GM18505 (cell line): ENCODE data around the gene BCAR1.
"Not testable (repeated sequence)": the region's sequence is repeated elsewhere in the genome, so short reads cannot be mapped to it uniquely, and the experiment has no call there.

ENCODE experiments used
- ATAC-seq: cut with Tn5 transposase; IDR thresholded peaks from one replicate; pipeline ENCODE4 v1.9.1; 2021; ENCODE audit not compliant: unreplicated experiment
- POLR2A ChIP-seq: IDR thresholded peaks from 4 replicates; pipeline ENCODE4 v1.6.1; 2011; ENCODE audit warnings: borderline replicate concordance; ENCODE audit not compliant: insufficient read depth, insufficient read length; ENCODE audit errors: extremely low read depth

Gene BCAR1

DNA sequence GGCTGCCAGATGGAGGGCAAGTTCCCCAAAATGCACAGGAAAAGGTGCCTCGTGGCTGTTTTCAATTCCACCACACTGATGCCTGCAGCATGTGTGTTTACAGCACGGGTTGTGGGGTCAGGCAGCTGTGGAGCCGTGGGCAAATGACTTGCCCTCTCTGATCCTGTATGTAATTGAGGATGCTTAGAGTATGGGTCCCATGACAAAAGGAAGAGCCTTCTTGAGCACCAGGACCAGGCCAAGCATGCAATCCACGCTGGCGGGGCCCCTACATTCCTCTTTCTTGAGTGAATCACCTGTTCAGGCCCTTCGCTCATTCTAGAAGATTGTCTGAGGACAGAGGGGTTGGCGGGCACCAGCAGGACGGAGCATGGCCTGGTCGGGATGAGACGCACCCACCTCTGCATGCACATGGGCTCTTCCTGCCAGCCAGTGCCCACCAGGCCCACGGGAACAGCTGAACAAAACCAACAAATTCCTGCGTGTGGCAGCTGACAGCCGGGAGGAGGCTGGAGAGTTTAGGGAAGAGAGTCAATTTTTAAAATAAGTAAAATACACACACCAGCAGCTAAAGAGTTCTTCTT, 43.1 kb downstream of the BCAR1 start:
- TF ChIP-seq POLR2A: no peak
- ATAC-seq: no peak

DNA sequence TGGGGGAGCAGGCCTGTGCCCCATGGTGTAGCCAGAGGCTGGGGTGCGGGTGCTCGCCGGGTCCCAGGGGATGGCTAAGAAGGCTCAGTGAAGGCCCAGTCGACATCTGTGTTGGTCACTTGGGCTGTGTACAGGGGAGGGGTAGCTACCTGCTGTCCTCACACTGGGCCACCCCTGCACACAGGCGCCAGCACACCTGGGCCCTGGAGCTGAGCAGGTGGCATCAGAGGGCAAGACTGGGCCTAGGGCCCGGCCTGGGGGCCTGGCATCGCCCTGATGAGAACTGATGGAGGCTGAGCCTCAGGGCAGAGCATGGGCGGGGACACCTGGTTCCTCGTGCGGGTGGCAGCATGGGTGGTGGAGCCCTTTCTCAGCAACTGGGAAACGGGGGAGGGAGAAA, 43.6 kb downstream of the BCAR1 start:
- TF ChIP-seq POLR2A: no peak
- ATAC-seq: no peak

DNA sequence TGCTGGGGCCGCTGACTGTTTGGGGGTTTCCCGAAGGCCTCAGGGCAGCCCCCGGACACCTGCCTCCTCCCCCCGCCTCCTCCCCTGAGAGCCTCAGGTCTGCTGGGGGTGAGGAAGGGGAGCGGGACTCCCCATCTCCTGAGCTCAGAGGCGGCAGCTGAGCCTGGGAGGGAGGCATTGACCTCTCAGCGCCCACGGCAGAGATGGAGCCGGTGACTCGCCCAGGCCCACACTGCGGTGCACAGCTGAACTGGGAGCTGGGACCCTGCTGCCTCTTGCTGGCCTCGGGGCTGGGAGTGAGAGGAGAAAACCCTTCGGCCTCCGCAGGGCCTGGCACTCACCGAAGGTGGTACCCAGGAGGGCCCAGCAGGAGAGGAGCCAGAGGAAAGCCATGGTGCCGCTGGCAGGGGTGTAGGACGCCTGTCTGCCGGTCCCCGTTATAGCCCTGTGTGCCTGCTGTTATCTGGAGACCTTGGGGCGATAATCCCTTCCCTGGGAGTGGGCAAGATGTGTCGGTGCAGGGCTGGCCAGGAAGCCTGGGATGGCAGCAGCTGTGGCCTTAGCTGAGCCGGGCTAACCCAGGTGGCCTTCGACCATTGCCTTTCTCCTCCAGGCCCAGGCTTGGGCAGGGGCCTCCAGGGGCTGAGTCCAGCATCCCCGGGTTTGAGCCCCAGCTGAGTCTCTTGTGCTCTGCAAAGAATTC, 44.5 kb downstream of the BCAR1 start, which contains the start of gene CTRB2:
CTRB2 (minus strand) TSS at position 413 of the 703 bp plus-strand sequence; CDS start at position 393, 20 bp downstream.
- no peak for ATAC-seq
- TF ChIP-seq POLR2A: no peak

DNA sequence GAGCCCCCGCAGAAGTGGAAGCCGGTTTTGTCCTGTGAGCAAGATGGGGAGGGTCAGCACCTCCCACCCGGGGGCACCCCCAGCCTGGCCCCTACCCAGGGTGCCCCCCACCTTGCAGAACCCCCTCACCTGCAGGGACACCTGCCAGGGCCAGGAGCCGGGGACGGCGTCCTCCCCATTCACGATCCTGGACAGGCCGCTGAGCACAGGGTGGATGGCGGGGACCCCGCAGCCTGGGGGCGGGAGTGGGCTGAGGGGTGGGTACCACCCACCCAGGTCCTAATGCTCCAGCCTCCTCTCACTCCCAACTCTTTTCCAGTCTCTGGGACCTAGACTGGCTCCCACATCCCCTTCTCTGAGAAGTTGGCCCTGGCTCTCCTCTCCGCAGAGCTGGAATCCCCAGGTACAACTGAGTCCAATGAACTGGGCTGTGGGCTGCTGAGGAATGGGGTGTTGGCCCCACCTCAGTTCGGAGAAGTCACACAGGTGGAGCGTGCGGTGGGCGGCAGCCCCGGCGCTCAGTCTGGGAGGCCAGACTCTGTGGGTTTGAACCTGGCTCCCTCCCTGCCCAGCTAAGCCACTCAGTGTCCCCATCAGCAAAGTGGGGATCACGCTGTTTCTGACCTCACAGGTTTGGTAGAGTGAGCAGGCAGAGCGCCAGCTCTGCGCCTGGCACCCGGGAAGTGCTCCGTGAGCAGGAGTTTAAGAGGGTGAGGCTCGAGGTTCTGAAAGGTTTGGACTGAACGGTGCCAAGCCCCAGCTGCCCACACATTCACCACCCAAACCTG, 45.3 kb downstream of the BCAR1 start:
- not testable (repeated sequence) for ATAC-seq

DNA sequence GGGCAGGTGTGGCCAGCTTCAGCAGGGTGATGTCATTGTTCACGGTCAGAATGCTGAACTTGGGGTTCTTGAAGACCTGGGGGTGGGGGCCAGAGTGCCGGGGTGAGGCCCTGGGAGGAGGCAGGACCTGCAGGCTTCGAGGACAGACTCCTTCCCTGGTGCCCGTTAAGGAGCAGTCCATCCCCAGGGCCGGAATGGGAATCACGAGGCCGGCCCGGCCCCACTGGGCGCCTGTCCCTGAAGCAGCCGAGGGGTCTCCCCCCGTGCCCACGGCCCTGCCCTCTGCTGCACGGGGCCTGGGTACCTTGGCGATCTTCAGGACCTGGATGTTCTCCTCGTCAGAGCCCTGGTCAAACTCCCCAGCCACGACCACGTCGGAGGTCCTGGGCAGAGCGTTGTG, 46.0 kb downstream of the BCAR1 start:
- ATAC-seq: not testable (repeated sequence)

DNA sequence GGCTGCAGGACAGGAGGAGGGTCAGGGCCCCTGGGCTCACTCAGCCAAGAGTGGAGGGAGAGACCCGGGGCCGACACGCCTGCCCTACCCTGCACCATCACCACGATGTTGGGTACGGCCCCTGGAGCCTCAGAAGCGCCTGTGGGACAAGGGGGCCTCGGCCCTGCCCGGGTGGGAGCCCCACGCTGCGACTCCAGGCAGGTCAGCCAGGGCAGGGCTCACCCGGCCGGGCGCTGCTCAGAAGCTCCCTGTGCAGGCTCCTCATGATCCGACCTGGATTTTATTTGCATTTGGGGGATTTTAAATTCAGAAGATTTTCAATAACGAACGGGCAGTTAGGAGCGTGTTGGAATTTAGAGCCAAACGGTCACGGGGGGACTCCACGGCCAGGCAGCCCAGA, 46.5 kb downstream of the BCAR1 start:
- ATAC-seq: not testable (repeated sequence)

DNA sequence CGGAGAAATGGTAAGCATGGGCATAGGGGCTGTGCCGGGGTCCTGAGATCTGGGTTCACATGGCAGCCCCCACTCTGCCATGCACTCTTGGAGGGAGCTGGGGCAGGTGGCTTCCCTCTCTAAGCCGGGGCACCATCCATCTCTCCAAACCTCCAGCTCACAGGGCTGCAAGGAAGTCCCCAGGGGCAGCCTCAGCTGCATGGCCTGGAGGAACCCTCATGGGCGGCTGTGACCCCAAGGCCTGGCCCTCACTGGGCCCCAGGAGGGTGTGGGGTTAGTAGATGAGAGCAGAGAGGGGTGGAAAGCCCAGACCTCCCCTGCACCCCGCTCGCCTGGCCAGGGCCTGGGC, 47.0 kb downstream of the BCAR1 start:
- TF ChIP-seq POLR2A: no peak
- no peak for ATAC-seq

DNA sequence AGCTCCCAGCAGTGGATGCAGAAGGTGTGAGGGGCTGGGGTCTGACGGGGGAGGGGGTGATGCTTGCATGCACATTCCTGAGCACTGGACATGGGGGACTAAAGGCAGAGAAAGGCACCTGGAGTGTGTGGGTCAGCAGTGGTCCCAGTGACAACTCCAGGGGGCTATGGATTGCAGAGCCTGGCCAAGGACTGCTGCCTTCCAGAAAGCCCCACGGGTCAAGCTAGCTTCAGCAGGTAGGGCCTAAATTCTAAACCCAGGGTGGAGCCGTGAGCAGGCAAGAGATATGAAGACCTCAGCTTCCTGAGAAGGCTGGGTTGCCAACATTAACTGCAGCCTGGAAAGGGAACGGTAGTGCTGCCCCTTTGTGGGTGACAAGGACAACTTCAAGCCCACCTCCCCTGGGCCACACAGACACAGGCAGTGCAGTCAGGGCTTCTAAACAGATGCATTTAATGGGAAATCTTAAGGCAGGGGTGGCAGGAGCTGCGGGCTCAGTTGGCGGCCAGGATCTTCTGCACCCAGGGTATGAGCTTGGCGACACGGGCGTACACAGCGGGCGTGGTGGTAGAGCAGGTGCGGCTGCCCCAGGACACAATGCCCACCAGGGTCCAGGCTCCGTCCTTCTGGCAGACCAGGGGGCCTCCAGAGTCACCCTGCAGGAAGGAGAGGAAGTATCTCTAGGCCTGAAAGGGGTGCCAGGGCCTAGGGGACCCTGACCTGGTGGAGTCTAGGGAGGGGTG, 47.6 kb downstream of the BCAR1 start:
- no peak for TF ChIP-seq POLR2A
- no peak for ATAC-seq

DNA sequence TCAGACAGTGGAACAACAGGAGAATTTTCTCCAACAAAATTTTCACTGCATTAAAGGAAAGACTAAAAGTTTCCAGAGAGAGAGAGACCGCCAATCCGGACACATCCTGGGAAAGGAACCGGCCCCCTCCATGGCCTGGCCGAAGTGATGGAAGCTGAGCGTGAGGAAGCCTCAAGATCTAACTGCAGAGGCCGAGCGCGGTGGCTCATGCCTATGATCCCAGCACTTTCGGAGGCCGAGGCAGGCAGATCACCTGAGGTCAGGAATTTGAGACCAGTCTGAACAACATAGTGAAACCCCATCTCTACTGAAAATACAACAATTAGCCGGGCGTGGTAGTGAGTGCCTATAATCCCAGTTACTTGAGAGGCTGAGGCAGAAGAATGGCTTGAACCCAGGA, 48.3 kb downstream of the BCAR1 start:
- ATAC-seq: no peak
- TF ChIP-seq POLR2A: no peak

DNA sequence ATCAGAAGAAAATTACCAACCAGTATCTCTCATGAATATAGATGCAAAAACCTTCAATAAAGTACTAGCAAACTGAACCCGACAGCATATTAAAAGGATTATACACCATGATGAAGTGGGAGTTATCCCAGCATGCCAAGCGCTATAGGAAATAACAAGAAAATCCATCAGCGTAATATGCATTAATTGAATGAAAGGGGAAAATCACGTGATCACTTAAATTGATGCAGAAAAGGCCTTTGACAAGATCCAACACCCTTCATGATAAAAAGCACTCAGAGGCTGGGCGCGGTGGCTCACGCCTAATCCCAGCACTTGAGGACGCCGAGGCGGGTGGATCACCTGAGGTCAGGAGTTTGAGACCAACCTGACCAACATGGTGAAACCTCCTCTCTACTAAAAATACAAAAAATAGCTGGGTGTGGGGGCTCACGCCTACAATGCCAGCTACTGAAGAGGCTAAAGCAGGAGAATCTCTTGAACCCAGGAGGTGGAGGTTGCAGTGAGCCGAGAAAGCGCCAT, 49.3 kb downstream of the BCAR1 start:
- TF ChIP-seq POLR2A: no peak
- ATAC-seq: no peak

DNA sequence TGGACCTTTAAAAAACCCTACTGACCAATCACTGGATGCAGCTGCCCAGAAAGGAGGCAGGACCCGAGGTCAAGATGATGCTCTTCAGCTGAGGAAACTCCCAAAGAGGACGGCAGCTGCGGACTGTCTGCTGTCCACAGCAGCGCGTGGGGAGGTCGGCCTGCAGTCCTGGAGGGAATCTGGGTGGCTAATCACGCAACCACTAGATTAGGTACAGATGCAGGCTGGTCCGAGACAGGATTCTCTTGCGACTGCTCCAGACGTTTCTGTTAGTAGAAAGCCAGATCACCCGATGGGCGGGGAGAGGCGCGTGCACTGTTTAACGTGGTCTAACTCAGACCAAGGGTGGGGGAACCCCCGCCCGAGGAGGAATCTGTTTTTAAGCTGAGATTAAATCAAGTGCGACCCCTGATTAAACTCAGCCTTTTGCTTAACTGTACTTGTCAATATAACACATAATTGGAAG, 53.3 kb downstream of the BCAR1 start:
- ATAC-seq: no peak
- TF ChIP-seq POLR2A: no peak

DNA sequence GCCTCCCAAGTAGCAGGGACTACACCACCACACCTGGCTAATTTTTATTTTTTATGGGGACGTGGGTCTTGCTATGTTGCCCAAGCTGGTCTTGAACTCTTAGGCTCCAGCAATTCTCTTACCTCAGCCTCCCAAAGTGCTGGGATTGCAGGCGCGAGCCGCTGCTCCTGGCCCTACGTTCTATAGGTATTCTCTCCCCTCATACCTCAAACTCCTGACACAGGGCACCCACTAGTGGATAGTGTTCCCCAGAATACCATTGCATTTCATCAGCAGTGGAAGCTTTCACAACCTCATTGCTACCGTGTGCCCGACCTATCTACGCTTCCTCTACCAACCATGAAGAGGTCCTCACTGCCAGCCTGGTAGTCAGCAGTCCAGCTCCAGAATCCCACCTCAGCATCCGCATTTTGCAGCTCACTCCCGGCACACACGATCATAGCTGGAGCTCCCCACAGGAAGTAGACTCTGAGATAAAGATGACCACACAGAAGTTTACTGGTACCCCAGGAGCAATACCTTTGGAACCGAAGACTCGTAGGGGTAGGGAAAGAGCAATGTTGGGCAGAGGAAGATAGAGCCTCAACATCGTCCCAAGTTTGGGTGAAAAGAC, 53.8 kb downstream of the BCAR1 start:
- no peak for ATAC-seq
- TF ChIP-seq POLR2A: no peak

DNA sequence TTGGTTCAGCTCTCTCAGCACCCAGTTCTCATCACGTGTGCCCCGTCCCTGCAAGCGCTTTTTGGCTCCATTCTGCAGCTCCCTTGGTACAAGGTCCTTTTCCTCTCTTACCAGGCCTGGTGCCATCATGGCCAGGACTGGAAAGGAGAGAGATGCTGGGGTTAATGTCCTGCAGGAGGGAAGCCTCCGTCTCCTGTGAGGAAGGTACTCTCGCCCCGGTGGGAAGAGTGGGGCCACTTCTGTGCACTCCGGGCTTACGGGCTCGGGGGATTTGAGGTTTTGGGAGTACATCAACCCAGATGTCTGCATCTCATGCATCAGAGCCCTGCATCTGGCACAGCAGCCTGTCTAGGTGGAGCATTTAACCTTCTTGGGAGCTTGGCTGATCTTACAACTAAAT, 54.6 kb downstream of the BCAR1 start:
- no peak for ATAC-seq
- no peak for TF ChIP-seq POLR2A
